HEK293 (cell line): ENCODE results near the gene PYGM.

Source experiments
- EGR2 ChIP-seq: fragments of 450-650 bp; formaldehyde crosslinking; IDR thresholded peaks from 2 replicates; pipeline ENCODE4 v1.5.1; 2016; ENCODE audit warnings: low read depth, missing biosample characterization, missing genetic modification characterization
- GFI1B ChIP-seq: fragments of 450-650 bp; formaldehyde crosslinking; IDR thresholded peaks from 2 replicates; pipeline ENCODE4 v1.5.1; 2016; ENCODE audit warnings: missing biosample characterization, missing genetic modification characterization
- GLIS1 ChIP-seq: fragments of 450-650 bp; formaldehyde crosslinking; IDR thresholded peaks from 2 replicates; pipeline ENCODE4 v1.5.1; 2016; ENCODE audit warnings: missing biosample characterization, missing genetic modification characterization
- KLF17 ChIP-seq: fragments of 450-650 bp; formaldehyde crosslinking; IDR thresholded peaks from 2 replicates; pipeline ENCODE4 v1.5.1; 2016; ENCODE audit warnings: missing biosample characterization, missing genetic modification characterization
- KLF7 ChIP-seq: fragments of 450-650 bp; formaldehyde crosslinking; IDR thresholded peaks from 2 replicates; pipeline ENCODE4 v1.5.1; 2016; ENCODE audit warnings: missing biosample characterization, missing genetic modification characterization, borderline replicate concordance
- OVOL3 ChIP-seq: fragments of 450-650 bp; formaldehyde crosslinking; IDR thresholded peaks from 2 replicates; pipeline ENCODE4 v1.5.1; 2016; ENCODE audit warnings: missing biosample characterization, missing genetic modification characterization
- SALL2 ChIP-seq: fragments of 450-650 bp; formaldehyde crosslinking; IDR thresholded peaks from 2 replicates; pipeline ENCODE4 v1.5.0; 2017; ENCODE audit warnings: missing biosample characterization, mild to moderate bottlenecking, missing genetic modification characterization, borderline replicate concordance
- ZBTB11 ChIP-seq: fragments of 450-650 bp; formaldehyde crosslinking; conservative IDR thresholded peaks from 2 replicates; pipeline ENCODE4 v1.5.1; 2016; ENCODE audit warnings: low read depth, missing biosample characterization, missing genetic modification characterization
- ZNF155 ChIP-seq: fragments of 450-650 bp; formaldehyde crosslinking; IDR thresholded peaks from 2 replicates; pipeline ENCODE4 v1.5.1; 2016; ENCODE audit warnings: missing biosample characterization, missing genetic modification characterization
- ZNF202 ChIP-seq: fragments of 450-650 bp; formaldehyde crosslinking; IDR thresholded peaks from 2 replicates; pipeline ENCODE4 v1.5.1; 2016; ENCODE audit warnings: missing biosample characterization, missing genetic modification characterization, borderline replicate concordance
- ZNF248 ChIP-seq: fragments of 450-650 bp; formaldehyde crosslinking; IDR thresholded peaks from 2 replicates; pipeline ENCODE4 v1.5.1; 2017; ENCODE audit warnings: missing biosample characterization, missing genetic modification characterization
- ZNF354C ChIP-seq: fragments of 450-650 bp; formaldehyde crosslinking; IDR thresholded peaks from 2 replicates; pipeline ENCODE4 v1.5.1; 2016; ENCODE audit warnings: missing biosample characterization, missing genetic modification characterization, low read depth, borderline replicate concordance
- ZNF473 ChIP-seq: fragments of 450-650 bp; formaldehyde crosslinking; IDR thresholded peaks from 2 replicates; pipeline ENCODE4 v1.5.1; 2017; ENCODE audit warnings: missing biosample characterization, missing genetic modification characterization
- ZNF529 ChIP-seq: fragments of 450-650 bp; formaldehyde crosslinking; IDR thresholded peaks from 2 replicates; pipeline ENCODE4 v1.5.1; 2017; ENCODE audit warnings: missing genetic modification characterization, missing biosample characterization; ENCODE audit not compliant: insufficient replicate concordance
- ZNF530 ChIP-seq: fragments of 450-650 bp; formaldehyde crosslinking; IDR thresholded peaks from 2 replicates; pipeline ENCODE4 v1.5.1; 2016; ENCODE audit warnings: low read depth, missing biosample characterization, missing genetic modification characterization
- ZNF621 ChIP-seq: fragments of 450-650 bp; formaldehyde crosslinking; IDR thresholded peaks from 2 replicates; pipeline ENCODE4 v1.5.1; 2017; ENCODE audit warnings: missing biosample characterization, missing genetic modification characterization
- ZNF658 ChIP-seq: fragments of 450-650 bp; formaldehyde crosslinking; IDR thresholded peaks from 2 replicates; pipeline ENCODE4; 2016; ENCODE audit warnings: missing biosample characterization, missing genetic modification characterization
- ZNF776 ChIP-seq: fragments of 450-650 bp; formaldehyde crosslinking; IDR thresholded peaks from 2 replicates; pipeline ENCODE4 v1.5.0; 2017; ENCODE audit warnings: missing biosample characterization, missing genetic modification characterization, borderline replicate concordance
- ZNF777 ChIP-seq: fragments of 450-650 bp; formaldehyde crosslinking; IDR thresholded peaks from 2 replicates; pipeline ENCODE4 v1.5.1; 2017; ENCODE audit warnings: missing biosample characterization, missing genetic modification characterization, borderline replicate concordance
- ZNF785 ChIP-seq: fragments of 450-650 bp; formaldehyde crosslinking; IDR thresholded peaks from 2 replicates; pipeline ENCODE4 v1.5.1; 2016; ENCODE audit warnings: missing biosample characterization, missing genetic modification characterization
- ZSCAN23 ChIP-seq: fragments of 450-650 bp; formaldehyde crosslinking; IDR thresholded peaks from 2 replicates; pipeline ENCODE4 v1.5.1; 2016; ENCODE audit warnings: missing biosample characterization, missing genetic modification characterization
- ZSCAN5A ChIP-seq: fragments of 450-650 bp; formaldehyde crosslinking; IDR thresholded peaks from 2 replicates; pipeline ENCODE4 v1.5.1; 2016; ENCODE audit warnings: missing biosample characterization, missing genetic modification characterization
- TF ChIP-seq, protein P1 (sequence below): fragments of 450-650 bp; formaldehyde crosslinking; IDR thresholded peaks from 2 replicates; pipeline ENCODE4 v1.5.1; 2016; ENCODE audit warnings: missing biosample characterization, missing genetic modification characterization
- TF ChIP-seq, protein P2 (sequence below): fragments of 450-650 bp; formaldehyde crosslinking; IDR thresholded peaks from 2 replicates; pipeline ENCODE4 v1.5.1; 2017; ENCODE audit warnings: missing biosample characterization, missing genetic modification characterization
- TF ChIP-seq, protein P3 (sequence below): fragments of 450-650 bp; IDR thresholded peaks from 2 replicates; pipeline ENCODE4 v1.5.1; 2018; ENCODE audit warnings: missing biosample characterization, mild to moderate bottlenecking, missing genetic modification characterization
- TF ChIP-seq, protein P4 (sequence below): fragments of 450-650 bp; formaldehyde crosslinking; IDR thresholded peaks from 2 replicates; pipeline ENCODE4; 2016; ENCODE audit warnings: missing biosample characterization, missing genetic modification characterization

The PYGM gene

GRCh38 chr11:64762674-64763525, 3.1 kb upstream of the PYGM start (continued):
- no peak for TF ChIP-seq ZSCAN5A (tag by site-specific recombination)
- TF ChIP-seq ZNF530 (tag by site-specific recombination), result no peak
- no peak for TF ChIP-seq ZNF202 (tag by site-specific recombination)
- TF ChIP-seq ZBTB11, result no peak
- TF ChIP-seq KLF17, result peak; percentile 77
- TF ChIP-seq ZNF529 (tag by site-specific recombination), result no peak
- no peak for TF ChIP-seq ZNF621 (tag by site-specific recombination)
- TF ChIP-seq KLF7 (tag by site-specific recombination), result peak; percentile 47; the same call in 1 of the 2 replicates
- no peak for TF ChIP-seq OVOL3 (tag by site-specific recombination)
- no peak for TF ChIP-seq ZNF473
- TF ChIP-seq ZNF354C (tag by site-specific recombination), result no peak
- TF ChIP-seq SALL2, result no peak
- 0 out of 2 replicates have a peak, but pooled peaks have one; percentile 35 for TF ChIP-seq ZSCAN23 (tag by site-specific recombination)
- TF ChIP-seq ZNF776 (tag by site-specific recombination), result no peak
- TF ChIP-seq, protein P1, sequence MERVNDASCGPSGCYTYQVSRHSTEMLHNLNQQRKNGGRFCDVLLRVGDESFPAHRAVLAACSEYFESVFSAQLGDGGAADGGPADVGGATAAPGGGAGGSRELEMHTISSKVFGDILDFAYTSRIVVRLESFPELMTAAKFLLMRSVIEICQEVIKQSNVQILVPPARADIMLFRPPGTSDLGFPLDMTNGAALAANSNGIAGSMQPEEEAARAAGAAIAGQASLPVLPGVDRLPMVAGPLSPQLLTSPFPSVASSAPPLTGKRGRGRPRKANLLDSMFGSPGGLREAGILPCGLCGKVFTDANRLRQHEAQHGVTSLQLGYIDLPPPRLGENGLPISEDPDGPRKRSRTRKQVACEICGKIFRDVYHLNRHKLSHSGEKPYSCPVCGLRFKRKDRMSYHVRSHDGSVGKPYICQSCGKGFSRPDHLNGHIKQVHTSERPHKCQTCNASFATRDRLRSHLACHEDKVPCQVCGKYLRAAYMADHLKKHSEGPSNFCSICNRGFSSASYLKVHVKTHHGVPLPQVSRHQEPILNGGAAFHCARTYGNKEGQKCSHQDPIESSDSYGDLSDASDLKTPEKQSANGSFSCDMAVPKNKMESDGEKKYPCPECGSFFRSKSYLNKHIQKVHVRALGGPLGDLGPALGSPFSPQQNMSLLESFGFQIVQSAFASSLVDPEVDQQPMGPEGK (tag by site-specific recombination), result peak; percentile 67
- no peak for TF ChIP-seq ZNF785 (tag by site-specific recombination)
- TF ChIP-seq, protein P2, sequence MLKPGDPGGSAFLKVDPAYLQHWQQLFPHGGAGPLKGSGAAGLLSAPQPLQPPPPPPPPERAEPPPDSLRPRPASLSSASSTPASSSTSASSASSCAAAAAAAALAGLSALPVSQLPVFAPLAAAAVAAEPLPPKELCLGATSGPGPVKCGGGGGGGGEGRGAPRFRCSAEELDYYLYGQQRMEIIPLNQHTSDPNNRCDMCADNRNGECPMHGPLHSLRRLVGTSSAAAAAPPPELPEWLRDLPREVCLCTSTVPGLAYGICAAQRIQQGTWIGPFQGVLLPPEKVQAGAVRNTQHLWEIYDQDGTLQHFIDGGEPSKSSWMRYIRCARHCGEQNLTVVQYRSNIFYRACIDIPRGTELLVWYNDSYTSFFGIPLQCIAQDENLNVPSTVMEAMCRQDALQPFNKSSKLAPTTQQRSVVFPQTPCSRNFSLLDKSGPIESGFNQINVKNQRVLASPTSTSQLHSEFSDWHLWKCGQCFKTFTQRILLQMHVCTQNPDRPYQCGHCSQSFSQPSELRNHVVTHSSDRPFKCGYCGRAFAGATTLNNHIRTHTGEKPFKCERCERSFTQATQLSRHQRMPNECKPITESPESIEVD (tag by site-specific recombination), result peak; percentile 42; the same call in 1 of the 2 replicates
- no peak for TF ChIP-seq ZNF248
- TF ChIP-seq ZNF777 (tag by site-specific recombination), result no peak
- TF ChIP-seq, protein P3, sequence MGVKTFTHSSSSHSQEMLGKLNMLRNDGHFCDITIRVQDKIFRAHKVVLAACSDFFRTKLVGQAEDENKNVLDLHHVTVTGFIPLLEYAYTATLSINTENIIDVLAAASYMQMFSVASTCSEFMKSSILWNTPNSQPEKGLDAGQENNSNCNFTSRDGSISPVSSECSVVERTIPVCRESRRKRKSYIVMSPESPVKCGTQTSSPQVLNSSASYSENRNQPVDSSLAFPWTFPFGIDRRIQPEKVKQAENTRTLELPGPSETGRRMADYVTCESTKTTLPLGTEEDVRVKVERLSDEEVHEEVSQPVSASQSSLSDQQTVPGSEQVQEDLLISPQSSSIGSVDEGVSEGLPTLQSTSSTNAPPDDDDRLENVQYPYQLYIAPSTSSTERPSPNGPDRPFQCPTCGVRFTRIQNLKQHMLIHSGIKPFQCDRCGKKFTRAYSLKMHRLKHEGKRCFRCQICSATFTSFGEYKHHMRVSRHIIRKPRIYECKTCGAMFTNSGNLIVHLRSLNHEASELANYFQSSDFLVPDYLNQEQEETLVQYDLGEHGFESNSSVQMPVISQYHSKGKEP, result no peak
- TF ChIP-seq, protein P4, sequence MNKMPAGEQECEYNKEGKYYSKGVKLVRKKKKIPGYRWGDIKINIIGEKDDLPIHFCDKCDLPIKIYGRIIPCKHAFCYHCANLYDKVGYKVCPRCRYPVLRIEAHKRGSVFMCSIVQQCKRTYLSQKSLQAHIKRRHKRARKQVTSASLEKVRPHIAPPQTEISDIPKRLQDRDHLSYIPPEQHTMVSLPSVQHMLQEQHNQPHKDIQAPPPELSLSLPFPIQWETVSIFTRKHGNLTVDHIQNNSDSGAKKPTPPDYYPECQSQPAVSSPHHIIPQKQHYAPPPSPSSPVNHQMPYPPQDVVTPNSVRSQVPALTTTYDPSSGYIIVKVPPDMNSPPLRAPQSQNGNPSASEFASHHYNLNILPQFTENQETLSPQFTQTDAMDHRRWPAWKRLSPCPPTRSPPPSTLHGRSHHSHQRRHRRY (tag by site-specific recombination), result no peak
- TF ChIP-seq GLIS1 (tag by site-specific recombination), result peak; percentile 61
- TF ChIP-seq ZNF658 (tag by site-specific recombination), result no peak
- no peak for TF ChIP-seq ZNF155 (tag by site-specific recombination)
- TF ChIP-seq EGR2 (tag by site-specific recombination), result peak; percentile 79
- no peak for TF ChIP-seq GFI1B (tag by site-specific recombination)
